MM.1S (cell line): ENCODE results near the gene WDFY3.

ENCODE experiments used
- DNase-seq: peaks from one replicate; pipeline ENCODE4 v3.0.0-alpha.2; 2015
- H2AFZ ChIP-seq: fragments of 300-600 bp; sonication (generic); 2 replicates; pipeline ENCODE4 v1.6.0; 2016; ENCODE audit warnings: antibody characterized with exemption, low read length
- H3F3A ChIP-seq: fragments of 300-600 bp; sonication (generic); 2 replicates; pipeline ENCODE4 v1.6.1; 2016; ENCODE audit warnings: mild to moderate bottlenecking, antibody characterized with exemption, low read length, moderate library complexity, mixed read lengths; ENCODE audit not compliant: insufficient read depth
- H3K27ac ChIP-seq: fragments of 300-600 bp; sonication (generic); 2 replicates; pipeline ENCODE4 v1.5.1; 2016; ENCODE audit warnings: mild to moderate bottlenecking, low read length
- H3K27me3 ChIP-seq: fragments of 300-600 bp; sonication (generic); replicated peaks from 2 replicates; pipeline ENCODE4 v1.6.0; 2016; ENCODE audit warnings: low read length; ENCODE audit not compliant: insufficient read depth
- H3K36me3 ChIP-seq: fragments of 300-600 bp; sonication (generic); replicated peaks from 2 replicates; pipeline ENCODE4 v1.6.1; 2016; ENCODE audit warnings: mild to moderate bottlenecking, low read length, mixed read lengths; ENCODE audit not compliant: insufficient read depth
- H3K4me1 ChIP-seq: fragments of 300-600 bp; sonication (generic); 2 replicates; pipeline ENCODE4 v1.6.1; 2016; ENCODE audit warnings: low read length, mixed read lengths
- H3K4me2 ChIP-seq: fragments of 300-600 bp; sonication (generic); 2 replicates; pipeline ENCODE4 v1.6.0; 2016; ENCODE audit warnings: low read depth, low read length
- H3K4me3 ChIP-seq: fragments of 300-600 bp; sonication (generic); 2 replicates; pipeline ENCODE4 v1.5.1; 2016; ENCODE audit warnings: low read length, mixed read lengths
- H3K79me2 ChIP-seq: fragments of 300-600 bp; sonication (generic); 2 replicates; pipeline ENCODE4 v1.6.1; 2016; ENCODE audit warnings: mixed run types, low read length, mixed read lengths
- H3K9ac ChIP-seq: fragments of 300-600 bp; sonication (generic); 2 replicates; pipeline ENCODE4 v1.6.1; 2016; ENCODE audit warnings: low read length, mixed read lengths
- H3K9me2 ChIP-seq: fragments of 300-600 bp; sonication (generic); replicated peaks from 2 replicates; pipeline ENCODE4 v1.6.1; 2016; ENCODE audit warnings: mild to moderate bottlenecking, low read length, mixed read lengths; ENCODE audit not compliant: insufficient read depth
- H3K9me3 ChIP-seq: fragments of 300-600 bp; sonication (generic); replicated peaks from 2 replicates; pipeline ENCODE4 v1.6.1; 2016; ENCODE audit warnings: mild to moderate bottlenecking, low read length, mixed read lengths; ENCODE audit not compliant: insufficient read depth
- H4K20me1 ChIP-seq: fragments of 300-600 bp; sonication (generic); 2 replicates; pipeline ENCODE4 v1.6.1; 2016; ENCODE audit warnings: mild to moderate bottlenecking, low read length, moderate library complexity, mixed read lengths; ENCODE audit not compliant: insufficient read depth
- EZH2 ChIP-seq: fragments of 300-600 bp; sonication (generic); optimal IDR thresholded peaks from 2 replicates; pipeline ENCODE3; 2017; ENCODE audit warnings: low read depth, mild to moderate bottlenecking, antibody characterized with exemption, low read length, mixed read lengths
- EZH2phosphoT487 ChIP-seq: fragments of 300-600 bp; sonication (generic); IDR thresholded peaks from 2 replicates; pipeline ENCODE4 v1.6.1; 2018; ENCODE audit warnings: antibody characterized with exemption, low read length
- TF ChIP-seq, protein P1 (sequence below): fragments of 300-600 bp; sonication (generic); IDR thresholded peaks from 2 replicates; pipeline ENCODE4 v1.5.1; 2016; ENCODE audit warnings: antibody characterized with exemption, low read length, mixed read lengths

Gene WDFY3

DNA sequence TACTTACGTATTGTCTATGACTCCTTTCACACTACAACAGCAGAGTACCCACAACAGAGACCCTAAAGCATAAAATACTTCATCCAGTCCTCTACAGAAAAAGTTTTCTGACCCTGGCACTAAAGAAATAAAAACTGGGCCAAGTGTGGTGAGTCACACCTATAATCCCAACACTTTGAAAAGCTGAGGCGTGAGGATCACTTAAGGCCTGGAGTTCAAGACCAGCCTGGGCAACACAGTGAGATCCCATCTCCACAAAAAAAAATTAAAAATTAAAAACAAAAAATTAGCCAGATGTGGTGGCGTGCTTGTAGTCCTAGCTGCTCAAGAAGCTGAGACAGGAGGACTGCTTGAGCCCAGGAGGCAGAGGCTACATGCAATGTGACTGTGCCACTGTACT lies 66.9 kb downstream of the WDFY3 start:
- no peak overlapping the region for H3K9ac ChIP-seq
- TF ChIP-seq, protein P1, sequence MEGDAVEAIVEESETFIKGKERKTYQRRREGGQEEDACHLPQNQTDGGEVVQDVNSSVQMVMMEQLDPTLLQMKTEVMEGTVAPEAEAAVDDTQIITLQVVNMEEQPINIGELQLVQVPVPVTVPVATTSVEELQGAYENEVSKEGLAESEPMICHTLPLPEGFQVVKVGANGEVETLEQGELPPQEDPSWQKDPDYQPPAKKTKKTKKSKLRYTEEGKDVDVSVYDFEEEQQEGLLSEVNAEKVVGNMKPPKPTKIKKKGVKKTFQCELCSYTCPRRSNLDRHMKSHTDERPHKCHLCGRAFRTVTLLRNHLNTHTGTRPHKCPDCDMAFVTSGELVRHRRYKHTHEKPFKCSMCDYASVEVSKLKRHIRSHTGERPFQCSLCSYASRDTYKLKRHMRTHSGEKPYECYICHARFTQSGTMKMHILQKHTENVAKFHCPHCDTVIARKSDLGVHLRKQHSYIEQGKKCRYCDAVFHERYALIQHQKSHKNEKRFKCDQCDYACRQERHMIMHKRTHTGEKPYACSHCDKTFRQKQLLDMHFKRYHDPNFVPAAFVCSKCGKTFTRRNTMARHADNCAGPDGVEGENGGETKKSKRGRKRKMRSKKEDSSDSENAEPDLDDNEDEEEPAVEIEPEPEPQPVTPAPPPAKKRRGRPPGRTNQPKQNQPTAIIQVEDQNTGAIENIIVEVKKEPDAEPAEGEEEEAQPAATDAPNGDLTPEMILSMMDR = no peak
- TF ChIP-seq EZH2 (no peak), EZH2phosphoT487 (no peak)
- no peaks in the 10 kb centered on the region for H3F3A ChIP-seq
- H3K4me3 ChIP-seq = no peak overlapping the region
- H3K9me3 ChIP-seq = no peaks in the 10 kb centered on the region
- H3K27me3 ChIP-seq = no peaks in the 10 kb centered on the region
- H4K20me1 ChIP-seq = no peaks in the 10 kb centered on the region
- H3K4me2 ChIP-seq = no peak overlapping the region
- no peaks in the 10 kb centered on the region for H3K4me1 ChIP-seq
- no peak overlapping the region for H2AFZ ChIP-seq
- no peaks in the 10 kb centered on the region for H3K36me3 ChIP-seq
- H3K79me2 ChIP-seq = no peaks in the 10 kb centered on the region
- no peak overlapping the region for H3K27ac ChIP-seq
- no peaks in the 10 kb centered on the region for H3K9me2 ChIP-seq
- no peak for DNase-seq

DNA sequence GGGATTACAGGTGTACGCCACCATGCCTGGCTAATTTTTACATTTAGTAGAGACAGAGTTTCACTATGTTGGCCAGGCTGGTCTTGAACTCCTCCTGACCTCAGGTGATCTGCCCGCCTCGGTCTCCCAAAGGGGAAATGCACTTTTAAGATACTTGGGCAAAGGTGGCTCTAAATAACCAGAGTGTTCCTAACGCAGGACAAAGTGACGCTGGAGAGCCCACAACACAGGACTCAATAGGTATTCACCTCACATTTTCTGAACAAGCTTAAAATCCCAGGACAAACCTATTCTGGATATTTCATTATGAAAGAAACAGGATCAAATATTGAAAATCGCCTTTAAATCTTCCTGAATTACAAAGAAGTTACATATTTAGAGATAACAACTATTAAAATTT lies 69.0 kb downstream of the WDFY3 start:
- Histone ChIP-seq H3K27ac (no peak overlapping the region), H3K27me3 (no peaks in the 10 kb centered on the region), H3K4me3 (no peak overlapping the region), H3K4me2 (no peak overlapping the region), H3K9me2 (no peaks in the 10 kb centered on the region), H3K9me3 (no peaks in the 10 kb centered on the region), H4K20me1 (no peaks in the 10 kb centered on the region), H3F3A (no peaks in the 10 kb centered on the region), H3K36me3 (no peaks in the 10 kb centered on the region), H3K79me2 (no peaks in the 10 kb centered on the region), H3K9ac (no peak overlapping the region), H2AFZ (no peak overlapping the region), H3K4me1 (no peaks in the 10 kb centered on the region)
- TF ChIP-seq EZH2phosphoT487 = no peak
- no peak for TF ChIP-seq EZH2
- TF ChIP-seq, protein P1 = no peak
- DNase-seq = no peak

DNA sequence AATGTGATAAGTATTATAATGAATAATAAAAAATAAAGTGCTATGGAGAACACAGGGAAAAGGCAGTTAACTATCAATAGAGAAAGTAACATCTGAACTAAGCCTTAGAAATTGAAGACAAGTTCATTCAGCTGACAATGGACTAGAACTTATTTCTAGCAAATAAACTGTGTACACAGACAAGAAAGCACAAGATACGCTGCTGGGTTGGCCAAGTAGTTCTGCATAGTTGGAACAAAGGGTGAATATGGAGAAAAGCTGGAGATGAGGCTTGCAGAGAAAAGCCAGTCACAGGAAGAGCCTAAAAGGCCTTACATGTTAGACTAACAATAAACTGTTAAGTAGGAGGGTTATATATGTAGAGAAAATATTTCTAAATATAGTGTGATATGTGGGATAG lies 71.2 kb downstream of the WDFY3 start:
- H3K27me3 ChIP-seq = no peaks in the 10 kb centered on the region
- H4K20me1 ChIP-seq = no peaks in the 10 kb centered on the region
- H3K4me1 ChIP-seq = no peaks in the 10 kb centered on the region
- TF ChIP-seq, protein P1 = no peak
- TF ChIP-seq EZH2 (no peak), EZH2phosphoT487 (no peak)
- no peak overlapping the region for H3K4me3 ChIP-seq
- no peak overlapping the region for H3K27ac ChIP-seq
- H3K9me3 ChIP-seq = no peaks in the 10 kb centered on the region
- no peak overlapping the region for H3K4me2 ChIP-seq
- no peaks in the 10 kb centered on the region for H3K36me3 ChIP-seq
- H3K9me2 ChIP-seq = no peaks in the 10 kb centered on the region
- no peaks in the 10 kb centered on the region for H3K79me2 ChIP-seq
- no peak overlapping the region for H3K9ac ChIP-seq
- DNase-seq = no peak
- H3F3A ChIP-seq = no peaks in the 10 kb centered on the region
- H2AFZ ChIP-seq = no peak overlapping the region
